HG03378 (cell line): ENCODE data around the gene SIRT4.
"Not testable (repeated sequence)": the region's sequence is repeated elsewhere in the genome, so short reads cannot be mapped to it uniquely, and the experiment has no call there.

Experiments used
- ATAC-seq: cut with Tn5 transposase; IDR thresholded peaks from one replicate; pipeline ENCODE4 v1.9.1; 2021; ENCODE audit warnings: mild to moderate bottlenecking, moderate library complexity; ENCODE audit not compliant: unreplicated experiment

SIRT4 gene, protein sequence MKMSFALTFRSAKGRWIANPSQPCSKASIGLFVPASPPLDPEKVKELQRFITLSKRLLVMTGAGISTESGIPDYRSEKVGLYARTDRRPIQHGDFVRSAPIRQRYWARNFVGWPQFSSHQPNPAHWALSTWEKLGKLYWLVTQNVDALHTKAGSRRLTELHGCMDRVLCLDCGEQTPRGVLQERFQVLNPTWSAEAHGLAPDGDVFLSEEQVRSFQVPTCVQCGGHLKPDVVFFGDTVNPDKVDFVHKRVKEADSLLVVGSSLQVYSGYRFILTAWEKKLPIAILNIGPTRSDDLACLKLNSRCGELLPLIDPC

DNA sequence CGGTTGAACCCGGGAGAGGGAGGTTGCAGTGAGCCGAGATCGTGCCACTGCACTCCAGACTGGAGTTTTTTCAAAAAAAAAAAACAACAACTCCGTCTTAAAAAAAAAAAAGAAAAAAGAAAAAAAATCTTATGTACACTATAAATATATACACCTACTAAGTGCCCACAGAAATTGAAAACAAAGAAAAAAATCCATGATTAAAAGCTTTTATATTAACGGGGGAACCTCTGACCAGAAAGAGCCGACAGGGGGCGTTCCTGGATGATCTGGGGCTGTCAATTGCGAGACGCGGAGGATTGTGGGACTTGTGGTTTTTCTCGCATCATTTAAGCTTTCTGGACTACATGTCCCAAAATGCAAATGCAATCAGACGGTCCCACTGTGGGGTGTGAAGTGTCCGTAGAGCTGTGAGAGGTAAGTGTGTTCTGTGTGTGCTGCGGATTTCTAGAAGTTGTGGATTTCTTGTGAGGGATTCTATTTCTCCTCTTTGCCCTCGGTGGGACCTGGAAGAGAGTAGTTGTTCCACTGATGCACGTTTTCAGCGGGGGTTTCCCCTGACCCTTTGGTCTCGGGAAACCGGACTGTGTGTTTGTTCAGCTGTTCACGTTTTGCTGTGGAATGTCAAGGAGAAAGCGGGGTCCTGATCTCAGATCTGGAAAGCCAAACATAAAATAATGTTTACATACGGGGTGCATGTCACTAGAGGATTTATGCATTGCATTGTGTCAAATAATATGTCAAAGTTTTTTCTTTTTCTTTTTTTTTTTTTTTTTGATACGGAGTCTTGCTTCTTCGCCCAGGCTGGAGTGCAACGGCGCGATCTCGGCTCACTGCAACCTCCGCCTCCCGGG, at the start of gene SIRT4:
SIRT4 (plus strand) TSS at position 360 of the 854 bp plus-strand sequence. CDS start 1,241 bp downstream, outside the sequence.
- ATAC-seq: peak; percentile 92

DNA sequence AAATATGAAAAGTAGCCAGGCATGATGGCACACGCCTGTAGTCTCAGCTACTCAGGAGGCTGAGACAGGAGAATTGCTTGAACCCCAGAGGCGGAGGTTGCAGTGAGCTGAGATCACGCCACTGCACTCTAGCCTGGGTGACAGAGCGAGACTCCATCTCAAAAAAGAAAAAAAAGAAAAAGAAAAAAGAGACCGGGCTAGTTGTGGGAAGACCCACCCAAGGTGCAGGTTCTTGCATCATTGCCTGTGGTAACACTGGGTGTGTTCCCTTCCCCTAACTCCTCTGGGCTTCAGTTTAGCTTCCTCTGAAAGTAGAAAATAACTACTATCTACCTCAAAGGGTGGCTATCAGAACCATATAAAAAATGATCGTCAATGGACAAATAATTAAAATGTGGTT, 48.8 kb upstream of the SIRT4 start:
- not testable (repeated sequence) for ATAC-seq

DNA sequence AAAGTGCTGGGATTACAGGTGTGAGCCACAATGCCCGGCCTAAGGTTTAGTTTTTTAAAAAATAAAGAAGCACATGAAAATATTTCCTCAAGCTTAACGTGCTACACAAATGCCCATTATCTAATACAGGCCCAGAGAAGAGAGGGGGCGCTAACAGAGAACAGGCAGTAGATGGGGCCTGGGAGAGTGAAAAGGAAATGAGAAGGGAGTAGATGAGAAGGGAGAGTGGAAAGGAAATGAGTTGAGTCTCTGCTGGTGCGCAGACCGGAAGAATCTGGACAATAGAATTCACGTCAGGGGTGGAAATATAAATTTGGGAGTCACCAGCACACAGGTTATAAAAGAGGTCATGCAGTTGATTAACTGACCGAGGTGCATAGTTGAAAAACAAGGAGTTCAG, 47.3 kb upstream of the SIRT4 start:
- ATAC-seq: no peak

DNA sequence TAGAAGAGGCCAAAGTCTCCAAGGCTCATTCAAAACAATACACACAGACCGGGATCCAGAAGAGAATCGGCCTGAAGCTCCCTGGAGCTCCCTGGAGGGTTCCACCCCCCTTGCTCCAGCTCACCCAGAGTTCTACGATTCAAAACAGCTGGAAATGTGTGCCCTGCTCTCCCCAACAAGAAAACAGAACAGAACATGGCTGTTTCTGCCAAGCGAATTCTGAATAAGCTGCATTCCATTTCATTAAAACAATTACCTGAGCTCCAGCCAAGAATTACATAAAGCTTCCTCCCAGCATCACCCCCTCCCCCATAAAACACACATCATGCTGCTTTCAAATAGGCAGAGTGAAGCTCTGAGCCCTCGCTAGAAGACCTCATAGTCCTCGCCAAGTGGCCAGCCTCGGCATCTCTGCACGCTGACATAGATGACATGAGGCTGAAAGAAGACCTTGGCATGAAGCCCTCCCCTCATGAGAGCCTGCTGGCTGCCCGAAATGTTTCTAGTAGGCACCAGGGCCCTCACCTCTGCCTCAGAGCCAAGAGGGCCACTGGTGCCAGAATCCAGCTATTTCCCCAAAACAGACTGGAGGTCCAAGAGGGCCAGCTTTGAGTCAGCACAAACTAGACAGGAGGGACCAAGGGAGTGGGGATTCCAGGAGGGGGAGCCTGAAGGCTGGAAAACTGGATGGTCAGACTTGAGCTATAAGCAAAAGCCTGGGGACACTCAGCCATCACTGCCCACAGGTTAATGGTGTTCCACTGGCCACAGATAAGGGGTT, 44.9 kb upstream of the SIRT4 start:
- ATAC-seq: no peak

DNA sequence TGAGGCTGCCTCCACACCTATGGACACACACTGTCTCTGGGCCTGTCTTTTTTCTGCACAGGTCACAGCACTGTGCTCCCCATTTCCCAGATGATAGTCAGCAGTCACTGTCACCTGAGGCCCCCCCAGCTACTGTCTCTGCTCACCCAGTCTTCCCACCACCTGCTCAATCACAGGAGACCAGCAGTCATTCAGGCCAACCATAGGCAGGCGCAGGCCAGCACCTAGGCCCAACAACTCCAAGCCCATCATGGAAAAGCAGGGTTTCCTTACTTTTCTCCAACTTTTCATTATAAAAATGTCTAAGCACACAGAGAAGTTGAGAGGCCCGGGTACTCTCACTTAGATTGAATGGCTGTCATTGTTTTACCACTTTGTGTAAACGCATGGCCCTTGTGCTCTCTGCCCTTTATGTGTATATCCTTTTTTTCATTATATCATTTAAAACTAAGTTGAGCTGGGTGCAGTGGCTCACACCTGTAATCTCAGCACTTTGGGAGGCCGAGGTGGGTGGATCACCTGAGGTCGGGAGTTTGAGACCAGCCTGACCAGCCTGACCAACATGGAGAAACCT, 43.7 kb upstream of the SIRT4 start:
- ATAC-seq: no peak

DNA sequence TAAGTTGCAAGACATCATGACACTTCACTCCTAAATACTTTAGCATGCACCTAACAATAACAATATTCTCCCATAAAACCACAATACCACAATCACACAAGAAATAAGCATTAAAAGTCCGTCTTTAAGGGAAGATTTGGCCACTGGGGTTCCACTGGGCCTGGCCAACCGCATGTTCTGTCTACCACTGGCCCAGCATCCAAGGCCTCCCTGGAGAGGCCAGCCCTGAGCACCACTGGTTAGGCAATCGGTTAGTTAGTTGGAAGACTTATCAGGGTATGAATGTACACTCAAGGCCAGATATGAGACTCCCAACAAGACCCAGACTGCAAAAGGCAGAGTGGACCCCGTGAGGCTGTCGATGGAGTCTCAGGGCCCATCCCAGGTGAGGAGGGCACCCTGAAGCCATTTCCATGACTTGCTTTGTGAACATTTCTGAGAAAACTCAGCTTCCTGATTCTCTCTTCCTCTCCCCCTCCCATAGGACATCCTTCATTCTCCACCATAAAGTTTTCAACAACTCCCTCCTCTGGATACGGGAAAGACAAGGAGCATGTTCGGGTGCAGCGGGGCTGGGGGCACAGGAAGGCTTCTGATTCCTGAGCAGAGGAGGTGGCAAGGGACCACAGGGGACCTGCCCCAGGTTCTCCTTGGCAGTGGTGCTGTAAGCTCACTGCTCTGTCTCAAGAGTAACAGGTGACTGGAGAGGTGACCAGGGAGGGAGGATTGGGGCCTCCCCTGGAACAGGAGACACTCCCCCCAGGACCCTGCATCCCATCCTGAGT, 42.5 kb upstream of the SIRT4 start:
- ATAC-seq: no peak

DNA sequence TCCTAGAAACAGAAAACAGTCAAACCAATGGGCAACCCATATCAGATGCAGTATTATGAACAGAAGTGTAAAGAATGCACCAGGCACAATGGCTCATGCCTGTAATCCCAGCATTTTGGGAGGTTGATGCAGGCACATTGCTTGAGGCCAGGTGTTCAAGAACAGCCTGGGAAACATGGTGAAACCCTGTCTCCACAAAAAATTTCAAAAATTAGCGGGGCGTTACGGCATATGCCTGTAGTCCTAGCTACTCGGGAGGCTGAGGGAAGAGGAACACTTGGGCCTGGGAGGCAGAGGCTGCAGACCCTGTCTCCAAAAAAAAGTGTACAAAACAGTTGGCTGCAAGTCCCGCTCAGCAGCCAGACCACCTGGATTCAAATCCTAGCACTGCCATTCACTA, 41.5 kb upstream of the SIRT4 start:
- no peak for ATAC-seq

DNA sequence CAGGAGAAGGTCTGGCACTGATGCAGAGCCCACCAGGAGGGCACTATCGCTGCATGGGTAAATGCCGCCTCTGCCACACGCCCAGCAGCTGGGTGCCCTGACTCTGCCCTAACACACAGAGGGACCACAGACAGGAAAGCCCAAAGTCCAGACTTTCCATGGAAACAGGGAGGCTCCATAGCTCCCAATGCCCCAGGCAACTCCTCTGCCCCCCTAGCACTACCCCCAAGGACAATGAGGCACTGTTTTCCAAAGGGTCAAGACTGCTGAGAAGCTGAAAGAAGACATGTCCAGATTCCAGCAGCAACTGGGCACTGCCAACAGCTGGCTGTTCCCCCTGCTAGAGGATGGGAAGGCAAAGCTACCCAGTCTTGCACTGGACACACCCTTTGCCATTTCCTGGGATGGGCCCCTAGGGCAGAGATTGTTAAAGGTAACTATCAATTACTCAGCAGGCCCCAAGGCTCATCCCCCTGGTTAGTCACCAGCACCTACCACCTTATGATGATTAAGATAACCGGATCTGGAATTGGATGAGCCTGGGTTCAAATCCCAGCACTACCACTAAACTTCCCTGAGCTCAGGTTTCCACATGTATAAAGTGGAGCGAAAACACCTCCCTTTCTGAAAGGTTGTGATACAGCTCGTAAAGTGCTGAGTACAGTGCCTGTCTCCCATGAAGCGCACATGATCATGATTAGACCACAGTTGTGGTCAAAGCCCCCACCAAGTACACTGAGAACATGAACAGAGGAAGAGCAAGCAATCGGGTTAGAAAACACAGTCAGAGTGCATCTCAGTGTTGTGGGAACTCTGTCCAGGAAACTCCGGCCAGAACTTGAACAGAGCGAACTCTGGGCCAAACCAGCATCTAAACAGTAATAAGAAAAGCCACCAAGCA, 39.9 kb upstream of the SIRT4 start:
- ATAC-seq: no peak

DNA sequence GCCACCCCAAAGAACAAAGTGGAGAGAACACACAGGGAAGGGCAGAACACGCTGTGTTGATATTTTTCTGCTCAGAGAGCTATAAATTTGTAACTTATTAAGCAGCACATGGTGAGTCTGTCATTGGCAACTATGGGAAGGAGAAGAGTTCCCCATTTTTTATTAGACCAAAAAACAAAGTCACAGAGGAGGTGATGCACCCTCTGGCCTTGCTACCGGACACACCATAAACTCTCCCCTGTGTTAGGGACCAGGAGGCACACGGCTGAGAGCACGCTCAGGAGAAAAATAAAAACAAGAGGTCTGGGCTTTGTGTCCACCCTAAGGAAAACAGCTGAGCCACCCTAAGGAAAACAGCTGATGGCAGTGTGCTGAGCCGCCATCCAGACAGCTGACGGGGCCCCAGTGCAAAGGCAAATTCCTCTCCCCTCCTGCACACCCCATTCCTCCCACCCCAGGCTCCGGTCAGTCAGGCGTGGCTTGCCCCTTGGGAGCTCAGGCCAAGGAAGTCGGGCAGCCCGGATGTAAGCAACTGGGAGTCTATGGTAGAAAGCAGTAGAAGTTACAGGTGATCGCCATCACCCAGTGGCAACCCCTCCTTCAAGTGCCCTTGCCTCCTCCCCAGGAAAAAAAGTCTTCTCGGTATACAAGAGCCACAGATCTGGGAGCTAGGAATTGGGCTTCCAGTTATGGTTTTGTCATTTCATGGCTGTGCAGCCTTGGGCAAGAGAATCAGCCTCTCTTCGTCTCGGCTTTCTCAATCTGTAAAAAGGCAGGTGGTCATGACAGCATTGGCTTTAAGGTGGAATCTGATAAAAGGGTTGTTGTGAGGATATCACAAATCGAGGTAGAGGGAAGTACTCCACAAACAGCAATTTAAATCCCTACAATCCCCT, 39.0 kb upstream of the SIRT4 start:
- no peak for ATAC-seq

DNA sequence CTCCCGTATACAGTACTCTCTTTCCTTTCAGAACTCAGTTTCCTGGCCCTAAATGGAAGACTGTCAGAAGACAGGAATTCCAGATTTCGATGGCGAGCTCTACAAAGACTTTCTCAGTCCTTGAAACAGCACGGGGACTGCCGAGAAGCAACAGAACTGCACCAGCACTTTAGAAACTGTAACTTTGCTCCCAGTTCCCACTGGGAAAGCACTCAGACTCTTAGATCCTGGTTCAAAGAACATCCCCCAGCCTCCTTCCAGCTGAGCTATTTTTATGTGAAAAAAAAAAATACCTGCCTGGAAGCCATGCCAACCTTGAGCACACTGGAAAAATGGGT, 38.4 kb upstream of the SIRT4 start:
- no peak for ATAC-seq

DNA sequence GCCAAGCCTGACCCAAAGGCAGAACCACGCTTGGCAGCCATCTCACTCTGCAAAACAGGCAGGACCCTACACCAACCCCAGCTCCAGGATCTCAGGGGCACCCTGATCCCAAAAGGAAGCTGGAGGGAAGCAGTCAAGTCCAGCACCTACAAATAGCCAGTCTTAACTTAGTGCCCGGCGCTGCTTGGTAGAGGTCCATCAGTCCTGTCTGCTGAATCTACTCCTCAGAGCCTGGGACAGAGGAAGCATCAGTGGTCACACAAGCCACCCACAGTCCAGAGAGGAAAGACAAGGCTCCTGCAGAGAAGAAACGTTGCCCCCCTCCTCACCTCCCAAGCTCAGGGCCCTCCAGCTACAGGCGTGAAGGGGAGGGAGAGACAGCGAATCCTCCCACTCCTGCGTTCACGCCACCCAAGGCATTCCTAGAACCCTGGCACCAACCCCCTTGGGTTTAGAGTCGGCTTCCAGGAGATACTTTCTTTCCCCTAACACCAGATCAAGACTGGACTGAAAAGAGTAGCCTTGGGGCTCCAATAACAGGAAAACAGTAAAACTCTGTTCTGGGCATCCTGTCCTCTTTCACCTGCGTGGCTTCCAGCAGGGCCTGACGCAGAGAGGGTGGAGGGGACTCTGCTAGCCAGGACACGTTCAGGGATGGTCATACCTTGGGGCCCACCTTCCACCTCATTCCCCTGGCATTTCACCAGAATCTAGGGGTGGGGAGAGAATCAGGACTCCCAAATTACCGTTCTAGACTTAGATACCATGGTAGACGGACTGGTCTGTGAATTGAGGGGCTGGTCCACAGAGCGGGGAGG, 37.8 kb upstream of the SIRT4 start:
- no peak for ATAC-seq

DNA sequence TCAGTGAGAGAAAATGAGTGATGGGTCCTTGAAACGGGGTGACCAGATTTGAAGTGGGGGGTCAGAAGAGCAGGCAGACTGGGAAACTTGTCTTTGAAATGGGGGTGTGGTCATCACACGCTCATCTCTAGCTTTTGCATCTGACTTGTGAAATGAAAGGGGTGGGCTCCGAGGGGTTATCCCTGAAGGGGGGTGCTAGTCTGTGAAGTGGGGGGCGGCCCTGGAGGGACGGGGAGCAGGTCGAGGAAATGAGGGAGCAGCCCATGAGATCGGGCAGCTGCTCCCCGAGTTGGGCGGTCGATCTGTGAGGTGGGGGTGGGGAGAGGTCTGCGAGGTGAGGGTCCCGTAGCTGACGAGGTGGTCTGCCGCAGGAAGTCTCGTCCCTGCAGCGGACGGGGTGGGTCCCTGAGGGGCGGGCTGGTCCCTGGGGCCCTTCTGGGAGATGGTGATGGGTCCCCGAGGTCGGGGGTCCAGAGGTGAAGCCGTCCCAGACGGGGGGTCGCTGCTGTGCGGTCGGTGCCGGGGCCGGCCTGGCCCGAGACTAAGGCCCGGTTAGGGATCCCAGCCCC, 37.1 kb upstream of the SIRT4 start:
- ATAC-seq: no peak

DNA sequence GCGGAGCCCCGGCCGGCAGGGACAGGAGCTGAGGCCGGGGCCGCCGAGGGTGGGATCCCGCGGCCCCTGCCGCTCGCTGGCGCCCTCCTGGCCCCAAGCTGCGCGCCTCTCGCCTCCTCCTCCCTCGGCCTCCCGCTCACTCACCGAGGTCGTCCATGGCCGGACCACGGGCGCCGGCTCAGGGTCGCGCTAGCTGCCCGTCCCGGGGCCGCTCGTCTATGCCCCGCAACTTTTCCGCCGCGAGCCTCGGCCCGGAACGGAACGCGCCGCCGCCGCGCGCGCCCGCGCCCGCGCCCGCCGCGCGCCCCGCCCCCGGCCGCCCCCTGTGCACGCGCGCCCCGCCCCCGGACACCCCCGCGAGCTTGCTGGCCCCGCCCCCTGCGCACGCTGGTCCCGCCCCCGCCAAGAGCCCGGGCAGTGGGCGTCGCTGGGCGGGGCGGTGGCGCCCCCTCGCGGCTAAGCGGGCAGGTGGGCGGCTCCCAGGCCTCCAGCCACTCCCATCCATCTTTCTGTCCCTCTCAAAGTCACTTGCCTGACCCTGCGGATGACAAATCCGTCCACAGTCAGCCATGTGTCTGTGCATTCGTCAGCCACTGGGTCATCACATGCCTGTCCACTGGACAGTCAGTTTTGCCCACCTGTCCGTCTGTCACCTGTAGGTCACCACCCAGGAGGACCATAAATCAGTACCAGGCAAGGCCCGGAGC, 36.5 kb upstream of the SIRT4 start, which contains the start of gene PXN:
PXN (minus strand) TSS at position 258 of the 707 bp plus-strand sequence; CDS start at position 157, 101 bp downstream.
- peak; percentile 57 for ATAC-seq

DNA sequence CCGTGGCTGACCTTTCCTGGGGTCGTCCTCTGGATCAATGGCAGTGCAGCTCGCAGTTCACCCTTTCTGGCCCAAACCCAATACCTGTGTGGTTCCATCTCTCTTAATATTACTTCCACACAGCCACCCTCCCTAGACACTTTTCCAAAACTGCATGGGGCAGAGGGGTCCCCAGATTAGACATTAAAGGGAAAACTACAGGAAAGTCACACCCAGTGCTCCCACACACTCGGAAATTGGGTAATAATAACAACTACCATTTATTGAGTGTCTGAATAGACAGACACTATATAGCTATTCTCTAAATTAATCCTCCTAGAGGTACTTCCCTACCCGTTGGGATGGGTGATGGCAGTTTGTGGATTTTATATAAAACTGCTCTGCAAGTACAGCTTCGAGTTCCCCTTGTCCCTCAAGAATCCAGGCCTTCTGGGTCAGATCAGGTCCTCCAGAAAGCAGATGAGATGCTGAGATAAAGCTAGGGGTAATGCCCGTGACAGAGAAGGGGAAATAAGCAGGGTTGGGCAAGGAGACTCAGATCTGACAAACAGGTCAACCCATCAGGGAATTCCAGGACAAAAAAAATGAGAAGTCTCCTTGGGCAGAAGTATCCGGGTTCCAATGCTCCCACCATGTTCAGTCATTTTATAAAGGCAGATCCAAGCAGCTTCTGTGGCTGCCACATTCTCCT, 35.8 kb upstream of the SIRT4 start:
- no peak for ATAC-seq

DNA sequence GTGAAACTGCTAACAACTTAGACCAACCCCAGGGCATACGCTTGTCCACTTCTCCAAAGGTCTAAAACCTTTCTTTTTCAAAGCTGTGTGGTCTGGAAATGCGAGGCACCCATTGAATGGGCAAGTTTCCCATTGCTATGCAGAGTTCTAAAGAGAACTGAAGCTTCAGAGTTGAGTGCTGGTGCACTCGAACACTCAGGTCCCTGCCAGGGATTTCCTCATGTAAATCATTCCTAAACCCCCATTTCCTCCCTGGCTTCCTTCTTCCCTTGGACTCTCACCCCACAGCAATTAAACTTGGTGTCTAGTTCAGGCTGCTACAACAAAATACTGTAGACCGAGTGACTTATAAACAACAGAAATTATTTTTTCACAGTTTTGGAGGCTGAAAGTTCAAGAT, 34.4 kb upstream of the SIRT4 start:
- ATAC-seq: no peak

DNA sequence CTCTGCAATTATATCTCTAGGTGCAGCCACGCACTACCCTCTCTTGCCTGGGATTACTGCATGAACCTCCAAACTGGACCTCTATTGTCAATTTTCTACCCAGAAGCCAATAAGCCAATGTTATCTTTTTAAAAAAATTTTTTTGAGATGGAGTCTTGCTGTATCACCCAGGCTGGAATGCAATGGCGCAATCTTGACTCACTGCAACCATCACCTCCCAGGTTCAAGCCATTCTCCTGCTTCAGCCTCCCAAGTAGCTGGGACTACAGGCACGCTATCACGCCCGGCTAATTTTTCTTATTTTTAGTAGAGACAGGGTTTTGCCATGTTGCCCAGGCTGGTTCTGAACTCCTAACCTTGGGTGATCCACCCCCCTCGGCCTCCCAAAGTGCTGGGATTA, 25.4 kb upstream of the SIRT4 start:
- no peak for ATAC-seq
